22Rv1 (cell line): ENCODE measurements around the gene PHPT1.
"Not testable (repeated sequence)": the region's sequence is repeated elsewhere in the genome, so short reads cannot be mapped to it uniquely, and the experiment has no call there.

Experiments used
- CTCF ChIP-seq: fragments of 450-650 bp; IDR thresholded peaks from 2 replicates; pipeline ENCODE4 v1.5.1; 2017; ENCODE audit warnings: mild to moderate bottlenecking
- ZFX ChIP-seq: fragments of 450-650 bp; IDR thresholded peaks from 2 replicates; pipeline ENCODE4 v1.6.1; 2017; ENCODE audit warnings: antibody characterized with exemption, borderline replicate concordance

- TF ChIP-seq CTCF, ZFX: not testable (repeated sequence)
These were observed 11.3 kb upstream of the PHPT1 start for GRCh38 chr9:136837856-136838277.
